Measurements from ENCODE around the gene ID1.

The ID1 gene, protein sequence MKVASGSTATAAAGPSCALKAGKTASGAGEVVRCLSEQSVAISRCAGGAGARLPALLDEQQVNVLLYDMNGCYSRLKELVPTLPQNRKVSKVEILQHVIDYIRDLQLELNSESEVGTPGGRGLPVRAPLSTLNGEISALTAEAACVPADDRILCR

DNA sequence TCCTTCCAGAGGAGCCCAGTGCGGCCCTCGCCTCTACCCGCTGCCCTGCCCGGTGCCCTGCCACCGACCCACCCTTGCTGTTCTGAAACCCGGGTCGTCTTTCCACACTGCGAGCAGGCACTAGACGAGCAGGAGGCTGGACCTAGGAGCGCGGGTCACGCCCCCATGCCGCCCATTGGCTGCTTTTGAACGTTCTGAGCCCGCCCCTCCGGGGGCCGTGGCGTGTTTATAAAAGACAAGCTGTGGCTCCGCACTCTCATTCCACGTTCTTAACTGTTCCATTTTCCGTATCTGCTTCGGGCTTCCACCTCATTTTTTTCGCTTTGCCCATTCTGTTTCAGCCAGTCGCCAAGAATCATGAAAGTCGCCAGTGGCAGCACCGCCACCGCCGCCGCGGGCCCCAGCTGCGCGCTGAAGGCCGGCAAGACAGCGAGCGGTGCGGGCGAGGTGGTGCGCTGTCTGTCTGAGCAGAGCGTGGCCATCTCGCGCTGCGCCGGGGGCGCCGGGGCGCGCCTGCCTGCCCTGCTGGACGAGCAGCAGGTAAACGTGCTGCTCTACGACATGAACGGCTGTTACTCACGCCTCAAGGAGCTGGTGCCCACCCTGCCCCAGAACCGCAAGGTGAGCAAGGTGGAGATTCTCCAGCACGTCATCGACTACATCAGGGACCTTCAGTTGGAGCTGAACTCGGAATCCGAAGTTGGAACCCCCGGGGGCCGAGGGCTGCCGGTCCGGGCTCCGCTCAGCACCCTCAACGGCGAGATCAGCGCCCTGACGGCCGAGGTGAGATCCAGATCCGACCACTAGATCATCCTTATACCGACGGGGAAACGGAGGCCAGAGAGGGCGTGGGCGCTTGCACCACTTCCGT lies at the start of gene ID1:
TSS of gene ID1 (plus strand) at position 259 of the 871 bp plus-strand sequence. CDS start at position 358, 99 bp downstream.
- peak; percentile 98 for DNase-seq

DNA sequence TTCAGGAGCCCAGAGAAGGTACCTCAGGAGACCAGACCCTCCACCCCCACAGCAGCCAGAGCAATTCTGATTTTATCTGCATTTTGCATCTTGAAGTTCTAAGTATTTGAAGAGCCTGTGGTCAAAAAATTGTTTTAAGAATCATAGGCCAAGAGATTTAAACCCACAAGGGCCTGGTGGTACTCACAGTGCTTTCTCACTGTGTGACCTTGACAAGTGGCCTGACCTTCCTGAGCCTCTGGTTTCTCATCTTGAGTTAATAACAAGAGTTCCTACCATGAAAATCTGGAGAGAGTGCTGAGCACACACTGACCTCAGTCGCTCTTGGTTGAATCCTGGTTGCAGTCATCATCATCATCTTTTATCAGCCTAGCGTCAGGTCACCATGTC lies 45.4 kb upstream of the ID1 start:
- peak; percentile 49 for DNase-seq

DNA sequence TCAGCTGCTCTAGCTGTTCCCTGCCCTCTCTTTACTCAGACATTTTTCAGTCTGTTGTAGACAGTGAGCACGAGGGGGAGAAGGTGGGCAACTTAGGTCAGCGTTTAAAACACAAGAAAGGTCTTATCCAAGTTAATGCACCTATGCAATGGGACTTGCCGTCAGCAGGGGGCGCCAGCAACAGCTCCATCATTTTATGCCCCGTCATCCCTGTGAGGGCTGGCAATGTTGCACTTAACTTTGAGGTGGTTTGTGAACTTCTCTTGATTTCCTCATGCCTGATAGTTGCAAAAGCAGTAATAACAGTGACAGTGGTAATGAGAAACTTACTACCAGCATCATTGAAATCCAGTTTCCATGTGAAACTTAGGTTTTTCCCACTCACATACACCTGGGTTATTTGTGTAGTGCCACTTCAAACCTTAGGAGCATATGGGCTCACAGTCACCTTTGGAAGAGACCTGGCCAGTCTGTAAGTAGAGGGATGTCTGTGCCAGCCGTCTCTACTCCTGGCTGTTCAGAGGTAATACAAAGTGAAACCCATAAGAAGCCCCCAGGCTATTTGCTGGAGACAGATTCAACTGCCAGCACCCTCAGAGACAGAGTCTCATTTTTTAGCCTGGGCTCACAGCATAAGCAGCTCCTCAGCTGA lies 44.9 kb upstream of the ID1 start:
- peak; percentile 78 for DNase-seq

DNA sequence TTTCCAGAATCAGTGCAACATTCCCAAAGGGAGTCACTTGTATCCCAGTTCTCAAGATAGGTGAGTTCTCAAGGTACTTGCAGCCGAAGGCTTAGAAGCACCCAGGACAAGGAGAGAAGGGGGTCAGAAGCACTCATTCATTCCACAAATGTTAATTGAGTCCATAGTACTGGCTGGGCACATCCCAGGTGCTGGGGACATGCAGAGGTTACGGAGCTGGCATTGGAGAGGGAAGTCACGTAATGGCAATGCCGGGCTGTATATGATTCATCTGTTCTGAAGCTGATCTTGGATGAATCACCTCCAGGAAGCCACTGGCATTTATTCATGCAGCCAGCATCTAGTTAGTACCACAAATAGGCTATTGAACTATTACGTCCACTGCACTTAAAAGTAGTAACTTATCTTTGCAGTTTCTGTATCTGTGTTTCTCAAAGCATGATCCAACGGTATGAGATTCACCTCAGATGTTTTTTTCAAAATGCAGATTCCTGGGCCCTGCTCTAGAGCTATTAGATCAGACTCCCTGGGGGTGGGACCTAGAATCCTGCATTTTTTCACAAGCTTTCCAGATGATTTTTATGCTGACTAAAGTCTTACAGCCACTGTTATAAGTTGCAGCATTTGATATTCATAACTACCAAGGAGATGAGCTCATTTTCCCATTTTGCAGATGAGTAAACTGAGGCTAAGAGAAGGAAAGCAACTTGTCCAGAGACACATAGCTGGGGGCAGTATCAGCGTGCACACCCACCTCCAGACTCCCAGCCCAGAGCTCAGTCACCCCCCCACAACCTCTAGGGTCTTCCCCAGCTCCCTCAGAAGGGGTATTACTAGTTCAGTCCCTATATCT lies 44.1 kb upstream of the ID1 start:
- peak; percentile 97 for DNase-seq

DNA sequence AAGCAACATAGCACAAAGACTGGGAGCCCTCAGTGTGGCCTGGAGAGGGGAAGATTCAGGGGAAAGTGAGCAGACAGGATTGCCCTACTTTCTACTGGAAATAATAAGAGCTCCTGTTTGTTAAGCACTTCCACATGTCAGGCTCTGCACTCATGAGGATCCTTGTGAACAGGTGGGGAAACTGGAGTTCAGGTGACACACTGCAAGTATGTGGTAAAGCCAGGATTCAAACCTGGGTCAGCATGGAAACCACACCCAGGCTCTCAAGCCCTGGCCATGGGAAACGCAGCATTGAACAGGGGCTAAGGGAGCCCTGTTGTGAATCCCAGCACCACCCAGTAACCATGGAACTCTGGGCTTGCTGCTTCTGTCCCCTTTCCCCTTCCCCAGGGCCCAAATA lies 42.8 kb upstream of the ID1 start:
- DNase-seq, result no peak

DNA sequence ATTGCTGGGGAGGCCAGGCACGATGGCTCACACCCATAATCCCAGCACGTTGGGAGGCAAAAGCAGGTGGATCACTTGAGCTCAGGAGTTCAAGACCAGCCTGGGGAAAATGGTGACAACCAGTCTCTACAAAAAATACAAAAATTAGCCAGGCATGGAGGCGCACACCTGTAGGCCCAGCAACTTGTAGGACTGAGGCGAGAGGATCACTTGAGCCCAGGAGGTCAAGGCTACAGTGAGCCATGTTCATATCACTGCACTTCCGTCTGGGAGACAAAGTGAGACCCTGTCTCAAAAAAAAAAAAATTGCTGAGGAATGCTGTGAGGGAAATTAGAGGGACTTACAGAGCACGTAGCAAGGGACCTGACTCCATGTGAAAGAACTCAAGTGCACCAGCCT lies 40.8 kb upstream of the ID1 start:
- DNase-seq, result no peak

DNA sequence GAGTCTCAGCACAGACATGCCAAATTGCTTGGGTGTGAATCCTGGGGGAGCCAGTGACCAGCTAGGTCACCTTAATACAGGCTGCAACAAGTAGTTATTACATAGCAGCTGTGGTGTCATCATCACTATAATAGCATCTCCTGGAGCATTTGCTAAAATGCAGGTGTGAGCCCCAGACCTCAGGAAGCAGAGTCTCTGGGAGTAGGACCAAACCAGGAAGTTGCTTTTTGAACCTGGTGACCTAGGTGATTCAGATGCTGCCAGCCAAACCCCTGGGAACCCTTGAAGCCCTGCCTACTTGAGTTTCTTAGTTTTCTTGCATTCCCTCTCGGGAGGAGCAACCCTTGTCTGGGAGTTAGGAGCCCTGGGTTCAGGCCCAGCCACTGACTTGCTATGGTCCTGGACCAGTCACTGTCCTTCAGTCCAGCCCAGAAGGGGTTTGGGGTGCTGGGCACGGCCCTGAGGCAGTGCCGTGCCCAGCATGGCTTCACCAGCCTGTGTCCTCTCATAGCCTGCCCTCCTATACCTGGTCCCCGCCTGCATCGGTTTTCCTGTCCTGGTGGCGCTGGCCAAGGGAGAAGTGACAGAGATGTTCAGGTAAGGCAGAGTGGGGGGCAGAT lies 39.3 kb upstream of the ID1 start:
- DNase-seq, result no peak

DNA sequence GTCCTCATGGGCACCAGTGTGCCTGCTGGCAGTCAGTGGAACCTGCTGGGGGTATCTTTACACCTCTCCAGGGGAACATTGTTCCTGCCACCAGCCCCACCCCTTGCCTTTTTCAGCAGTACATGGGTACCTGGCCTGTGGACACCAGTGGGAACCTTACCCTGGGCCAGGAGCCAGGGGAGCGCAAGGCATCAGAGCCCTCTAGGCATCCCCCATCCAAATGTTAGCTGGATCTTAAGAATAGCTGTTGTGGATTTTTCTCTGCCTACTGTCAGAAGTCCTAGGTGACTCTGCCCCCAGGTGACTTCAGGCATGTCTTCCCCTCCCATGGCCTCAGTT lies 38.8 kb upstream of the ID1 start:
- DNase-seq, result no peak

DNA sequence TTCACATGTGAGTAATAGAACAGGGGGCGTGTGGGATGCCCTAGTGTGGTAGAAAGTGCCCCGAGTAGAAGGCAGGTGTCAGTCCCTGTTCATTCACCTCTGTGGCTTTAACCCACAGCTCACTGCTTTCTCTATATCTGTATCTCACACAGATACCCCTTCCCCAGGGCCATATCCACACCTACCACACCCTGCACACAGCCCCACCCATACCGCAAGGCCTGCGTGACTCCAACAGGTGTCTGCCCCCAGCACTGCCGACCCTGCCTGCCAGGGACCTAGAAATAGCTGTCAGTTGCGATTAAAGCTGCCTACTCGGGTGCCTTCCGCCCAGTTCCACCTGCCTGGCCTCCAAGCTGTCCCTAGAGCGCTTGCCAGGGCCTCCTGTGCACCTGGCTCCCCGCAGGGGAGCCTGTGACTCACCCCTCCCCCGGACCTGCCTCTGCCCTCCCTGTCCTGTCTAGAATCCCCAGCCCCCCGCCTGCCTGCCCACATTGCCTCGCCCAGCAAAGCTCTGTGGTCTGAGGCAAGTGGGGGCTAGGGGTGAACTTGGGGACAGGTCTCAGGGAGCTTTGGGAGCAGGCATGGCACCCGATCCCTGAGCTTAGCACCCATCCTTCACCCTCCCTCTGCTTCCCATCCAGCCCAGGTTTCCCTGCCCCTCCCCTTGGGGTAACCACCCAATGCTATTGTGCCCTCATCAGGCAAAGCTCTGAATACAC lies 38.3 kb upstream of the ID1 start:
- no peak for DNase-seq

DNA sequence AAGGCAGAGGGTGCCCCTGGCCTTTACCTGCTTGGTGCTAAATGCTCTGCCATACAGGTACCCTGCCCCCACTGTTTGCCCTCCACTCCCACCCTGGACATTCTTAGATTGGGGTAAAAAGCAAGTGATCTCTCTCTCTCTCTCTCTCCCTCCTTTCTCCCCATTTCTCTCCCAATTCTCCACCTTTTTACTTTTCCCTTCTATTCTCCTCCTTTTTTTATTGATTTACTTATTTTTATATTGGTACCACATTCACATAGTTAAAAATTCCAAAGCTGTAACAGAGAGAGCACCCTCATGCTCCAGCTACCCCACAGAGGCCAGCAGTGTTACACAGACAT lies 37.7 kb upstream of the ID1 start:
- no peak for DNase-seq

DNA sequence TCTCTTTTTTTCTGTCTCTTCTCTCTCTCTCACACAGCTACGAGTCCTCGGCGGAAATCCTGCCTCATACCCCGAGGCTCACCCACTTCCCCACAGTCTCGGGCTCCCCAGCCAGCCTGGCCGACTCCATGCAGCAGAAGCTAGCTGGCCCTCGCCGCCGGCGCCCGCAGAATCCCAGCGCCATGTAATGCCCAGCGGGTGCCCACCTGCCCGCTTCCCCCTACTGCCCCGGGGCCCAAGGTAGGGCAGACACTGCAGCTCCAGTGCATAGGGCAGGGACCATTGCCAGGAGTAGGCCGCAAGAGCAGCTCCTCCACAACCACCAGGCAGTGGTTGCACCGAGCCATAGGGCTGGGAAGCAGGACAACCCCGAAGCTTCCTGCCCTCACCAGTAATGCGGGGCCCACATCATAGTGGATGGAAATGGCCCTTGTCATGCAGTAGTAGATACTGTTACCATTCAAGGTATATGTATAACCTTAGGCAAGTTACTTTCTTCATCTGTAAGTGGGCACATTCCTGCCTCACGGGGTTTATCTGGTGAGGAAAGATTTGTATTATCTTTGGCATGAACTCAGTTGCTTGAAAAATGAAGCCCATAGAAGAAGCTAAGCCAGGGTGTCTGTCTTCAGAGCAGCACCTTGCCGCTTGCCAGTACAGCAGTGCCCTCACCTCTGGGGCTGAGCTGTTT lies 36.9 kb upstream of the ID1 start:
- DNase-seq, result no peak

DNA sequence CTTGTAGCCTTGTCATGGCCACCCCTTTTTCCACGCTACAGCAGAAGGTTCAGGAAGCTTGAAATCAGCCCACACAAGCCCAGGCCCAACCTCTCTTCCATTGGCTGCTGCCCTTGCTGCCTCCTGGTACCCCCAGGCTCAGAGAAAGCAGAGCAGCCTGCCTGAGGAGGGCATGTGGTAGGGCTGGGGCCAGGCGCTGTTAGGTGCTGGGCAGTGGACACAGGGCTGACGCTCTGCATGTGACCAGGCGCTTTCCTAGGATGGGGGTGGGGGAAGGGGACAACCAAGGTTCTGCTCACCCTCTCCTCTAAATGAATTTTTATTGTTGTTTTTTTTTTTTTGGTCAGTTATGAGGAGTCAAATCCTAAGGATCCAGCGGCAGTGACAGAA lies 36.3 kb upstream of the ID1 start:
- no peak for DNase-seq

DNA sequence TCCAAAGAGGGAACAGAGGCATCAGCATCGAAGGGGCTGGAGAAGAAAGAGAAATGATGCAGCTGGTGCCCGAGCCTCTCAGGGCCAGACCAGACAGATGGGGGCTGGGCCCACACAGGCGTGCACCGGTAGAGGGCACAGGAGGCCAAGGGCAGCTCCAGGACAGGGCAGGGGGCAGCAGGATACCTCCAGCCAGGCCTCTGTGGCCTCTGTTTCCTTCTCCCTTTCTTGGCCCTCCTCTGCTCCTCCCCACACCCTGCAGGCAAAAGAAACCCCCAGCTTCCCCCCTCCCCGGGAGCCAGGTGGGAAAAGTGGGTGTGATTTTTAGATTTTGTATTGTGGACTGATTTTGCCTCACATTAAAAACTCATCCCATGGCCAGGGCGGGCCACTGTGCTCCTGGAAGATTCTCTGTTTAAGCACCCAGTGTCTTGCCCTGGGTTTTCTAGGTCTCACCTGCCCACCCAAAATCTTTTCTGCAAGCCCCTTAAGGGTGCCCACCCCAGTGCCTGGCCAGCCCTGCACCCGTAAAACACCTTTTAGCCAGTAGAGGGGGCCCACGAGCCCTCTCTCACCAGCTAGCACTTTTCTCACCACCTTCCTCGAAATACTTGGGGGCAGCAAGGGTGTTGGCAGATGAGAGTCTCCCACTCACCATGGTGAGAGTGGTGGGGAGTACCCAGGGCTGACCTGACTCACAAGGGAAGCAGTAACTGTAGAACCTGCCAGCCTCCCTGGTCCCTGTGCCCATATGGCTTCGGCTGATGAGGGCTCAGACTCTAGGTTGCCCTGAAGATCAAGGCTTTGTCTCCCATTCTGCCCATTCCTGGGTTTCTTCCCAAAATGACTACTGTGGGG lies 35.7 kb upstream of the ID1 start:
- DNase-seq, result peak; percentile 64

DNA sequence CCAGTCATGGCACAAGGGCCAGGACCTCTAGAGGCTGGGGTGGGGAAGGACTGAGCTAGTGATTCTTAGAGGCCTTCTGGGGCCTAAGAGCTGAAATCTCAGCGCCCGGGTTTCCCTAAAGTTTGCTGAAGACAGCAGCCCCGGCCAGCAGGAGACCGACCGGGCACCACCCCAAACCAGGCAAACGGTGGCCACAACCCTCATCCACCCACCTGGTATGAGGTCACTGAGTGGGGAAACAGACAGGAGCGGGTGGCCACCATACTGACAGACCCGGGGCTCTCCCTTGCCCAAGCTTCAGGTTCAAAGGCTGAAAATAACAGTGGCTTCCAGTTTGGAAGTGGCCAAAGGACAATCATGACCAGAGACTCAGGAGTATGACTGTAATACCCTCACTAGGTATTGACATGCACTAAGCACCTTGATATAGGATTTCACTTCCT lies 35.0 kb upstream of the ID1 start:
- DNase-seq, result no peak

DNA sequence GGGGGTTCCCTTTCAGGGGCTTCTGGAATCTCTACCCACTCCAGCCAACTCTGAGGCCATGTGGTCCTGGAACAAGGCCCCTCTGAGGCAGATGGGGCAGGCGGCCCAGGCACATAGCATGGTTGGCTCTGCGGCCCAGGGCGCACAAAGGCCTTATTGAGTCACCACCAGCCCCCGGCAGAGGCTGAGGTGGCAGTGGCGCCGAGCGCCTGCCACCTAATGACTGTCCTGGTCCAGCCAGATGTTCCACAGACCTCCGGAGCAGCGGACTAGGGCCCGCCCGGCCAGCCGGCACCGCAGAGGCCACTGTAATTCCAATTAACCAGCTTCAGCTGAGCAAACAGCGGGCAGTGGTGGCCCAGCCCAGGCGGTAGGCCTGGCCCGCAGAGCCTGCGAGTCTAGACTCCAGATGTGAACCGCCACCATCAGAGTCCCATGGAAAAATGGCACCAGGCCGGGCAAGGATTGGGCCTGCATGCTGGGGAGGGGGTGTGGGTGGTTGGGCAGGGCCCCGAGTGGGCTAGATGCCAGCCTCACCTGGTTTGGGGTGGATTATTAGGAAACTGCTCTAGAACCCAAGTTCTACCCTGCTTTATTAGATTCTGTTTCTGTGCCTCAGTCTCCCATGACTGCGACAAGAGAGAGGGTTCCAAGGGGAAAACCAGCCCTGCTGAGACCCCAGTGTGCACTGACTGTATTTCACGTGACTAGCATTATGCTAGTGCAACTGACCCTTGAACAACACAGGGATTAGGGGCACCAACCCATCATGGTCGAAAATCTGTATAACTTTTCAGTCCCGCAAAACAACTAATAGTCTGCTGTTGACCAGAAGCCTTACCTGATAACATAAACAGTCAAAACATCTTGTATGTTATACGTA lies 34.1 kb upstream of the ID1 start:
- DNase-seq, result peak; percentile 74

DNA sequence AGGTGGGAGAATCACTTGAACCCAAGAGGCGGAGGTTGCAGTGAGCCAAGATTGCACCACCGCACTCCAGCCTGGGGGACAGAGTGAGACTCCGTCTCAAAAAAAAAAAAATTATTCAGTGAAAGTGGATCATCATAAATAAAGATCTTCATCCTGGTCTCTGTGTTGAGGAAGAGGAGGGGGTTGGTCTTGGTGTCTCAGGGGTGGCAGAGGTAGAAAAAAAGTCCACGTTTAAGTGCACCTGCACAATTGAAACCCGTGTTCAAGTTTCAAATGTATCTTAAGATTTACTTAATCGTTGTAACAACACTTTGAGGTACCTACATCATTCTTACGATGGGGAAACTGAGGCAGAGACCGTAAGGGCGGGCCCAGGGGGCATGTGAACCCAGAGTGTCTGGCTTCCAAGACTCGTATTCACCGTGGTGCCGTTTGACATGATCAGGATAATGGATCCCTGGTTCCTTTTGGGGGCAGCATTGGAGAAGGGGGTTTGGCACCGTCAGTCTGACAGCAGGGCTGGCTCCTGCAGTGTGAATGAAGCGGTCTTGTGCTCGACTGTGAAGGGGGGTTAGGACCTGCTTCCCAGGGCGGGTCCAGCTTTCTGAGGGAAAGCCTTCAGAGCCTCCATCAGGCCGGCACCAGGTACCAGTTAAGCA lies 32.9 kb upstream of the ID1 start:
- no peak for DNase-seq

DNA sequence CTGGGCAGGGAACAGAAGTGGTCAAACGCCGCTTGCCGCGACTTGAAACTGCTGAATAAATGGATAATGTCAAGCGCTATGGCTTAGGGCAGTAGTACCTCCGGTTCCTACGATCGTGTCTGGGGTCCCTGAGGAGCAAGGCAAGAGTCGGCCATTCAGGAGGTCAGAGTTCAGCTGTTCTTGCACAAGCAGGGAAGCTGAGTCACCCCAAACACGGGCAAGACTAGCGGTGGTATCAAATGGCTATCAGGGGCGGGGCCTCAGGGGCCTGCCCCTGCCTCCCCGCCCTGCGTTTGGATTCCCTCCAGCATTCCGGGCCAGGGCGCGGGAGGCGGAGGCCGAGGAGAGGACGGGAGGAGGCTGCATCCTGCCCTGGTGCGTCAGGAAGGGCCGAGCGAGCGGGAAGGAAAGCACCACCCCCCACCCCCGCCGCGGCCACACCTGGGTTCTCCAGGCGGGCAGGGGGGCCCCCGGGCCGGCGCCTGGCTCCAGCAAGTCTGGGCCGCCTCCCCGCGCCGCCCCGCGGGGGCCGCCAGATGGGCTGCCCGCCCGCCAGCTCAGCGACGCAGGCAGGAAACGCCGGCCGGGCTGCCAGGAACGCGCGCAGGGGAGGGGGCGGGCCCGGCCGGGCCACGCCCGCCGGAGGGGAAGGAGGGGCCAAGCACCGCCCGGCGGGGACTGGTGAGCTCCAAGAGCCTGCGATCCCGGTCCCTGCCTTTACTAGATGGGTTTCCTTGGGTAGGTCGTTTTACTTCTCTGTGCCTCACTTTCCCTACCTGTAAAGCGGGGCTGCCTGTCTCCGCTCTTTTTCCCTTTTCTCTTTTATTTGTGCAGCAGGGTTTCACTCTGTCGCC lies 32.2 kb upstream of the ID1 start:
- DNase-seq, result peak; percentile 100
